Endodermal cell (in vitro differentiated cells): ENCODE measurements around the gene KCNQ1. TPM values are rescaled to one million over a fixed set of nuclear protein-coding genes. Genes with fewer than 3 reads are reported as not detected.

ENCODE experiments used
- DNase-seq: peaks from one replicate; pipeline ENCODE4 v3.0.0-alpha.2; 2017
- H3K27ac ChIP-seq: 2 replicates; pipeline ENCODE4 v1.5.1; 2013; ENCODE audit warnings: mild to moderate bottlenecking, low read depth, low read length, moderate library complexity
- H3K27me3 ChIP-seq: 2 replicates; pipeline ENCODE4 v1.6.1; 2013; ENCODE audit warnings: mild to moderate bottlenecking, low read length, moderate library complexity; ENCODE audit not compliant: insufficient read depth, control insufficient read depth, poor library complexity, severe bottlenecking
- H3K36me3 ChIP-seq: 2 replicates; pipeline ENCODE4 v1.7.0; 2013; ENCODE audit warnings: mild to moderate bottlenecking, low read length, moderate library complexity; ENCODE audit not compliant: control insufficient read depth, insufficient read depth
- H3K4me1 ChIP-seq: one replicate; pipeline ENCODE4 v1.7.0; 2013; ENCODE audit warnings: low read length; ENCODE audit not compliant: control insufficient read depth, insufficient read depth
- H3K4me3 ChIP-seq: 2 replicates; pipeline ENCODE4 v1.5.1; 2013; ENCODE audit warnings: mild to moderate bottlenecking, low read length, moderate library complexity
- H3K9ac ChIP-seq: 2 replicates; pipeline ENCODE4 v1.6.1; 2013; ENCODE audit warnings: mild to moderate bottlenecking, low read length, moderate library complexity; ENCODE audit not compliant: poor library complexity, severe bottlenecking; ENCODE audit errors: extremely low read depth
- H3K9me3 ChIP-seq: 2 replicates; pipeline ENCODE4 v1.6.1; 2013; ENCODE audit warnings: mild to moderate bottlenecking, low read length, moderate library complexity; ENCODE audit not compliant: control insufficient read depth
- H3K27ac Mint-ChIP-seq: 2 replicates; pipeline ENCODE4 v1.8.0; 2020; ENCODE audit warnings: mixed read lengths
- H3K27me3 Mint-ChIP-seq: 2 replicates; pipeline ENCODE4 v1.8.0; 2021; ENCODE audit warnings: mild to moderate bottlenecking, mixed read lengths; ENCODE audit not compliant: insufficient read depth
- H3K36me3 Mint-ChIP-seq: 2 replicates; pipeline ENCODE4 v1.8.0; 2020; ENCODE audit warnings: low read depth, mixed read lengths
- H3K4me1 Mint-ChIP-seq: 2 replicates; pipeline ENCODE4 v1.8.0; 2020; ENCODE audit warnings: mixed read lengths
- H3K4me3 Mint-ChIP-seq: 2 replicates; pipeline ENCODE4 v1.8.0; 2020; ENCODE audit warnings: mild to moderate bottlenecking, moderate library complexity, mixed read lengths
- H3K9me3 Mint-ChIP-seq: 2 replicates; pipeline ENCODE4 v1.8.0; 2020; ENCODE audit warnings: mild to moderate bottlenecking, mixed read lengths
- WGBS, 2 experiments: methylation state at CpG; one replicate each; pipeline versions ENCODE4 v1.1.5 to v1.1.7; 2013; ENCODE audit warnings: missing lambda C conversion rate in 2 of 2, mixed read lengths in 1 of 2; ENCODE audit not compliant: insufficient coverage in 1 of 2, insufficient read length in 1 of 2; 5-methylcytosine and 5-hydroxymethylcytosine counted together
- total RNA-seq, 2 donors: library from RNA; stranded (reverse); fragmentation: NEBNext Ultra II Directional in 1 of 2; extraction: Animal tissue kit (Norgen Biotek cat#: 25700) in 1 of 2; gene quantifications; 2 replicates in 1 of 2; 3 replicates in 1 of 2; pipeline ENCODE4 v1.2.1, GENCODE V29; 2021
- TF ChIP-seq, protein P1 (sequence below): fragments of 200-600 bp; sonication (generic); conservative IDR thresholded peaks from 2 replicates; pipeline ENCODE4 v1.5.0; 2021; ENCODE audit warnings: antibody characterized with exemption, mild to moderate bottlenecking

KCNQ1 gene
- total RNA-seq, 2 donors from 2014 or later: 1.8 to 3.5 TPM

DNA sequence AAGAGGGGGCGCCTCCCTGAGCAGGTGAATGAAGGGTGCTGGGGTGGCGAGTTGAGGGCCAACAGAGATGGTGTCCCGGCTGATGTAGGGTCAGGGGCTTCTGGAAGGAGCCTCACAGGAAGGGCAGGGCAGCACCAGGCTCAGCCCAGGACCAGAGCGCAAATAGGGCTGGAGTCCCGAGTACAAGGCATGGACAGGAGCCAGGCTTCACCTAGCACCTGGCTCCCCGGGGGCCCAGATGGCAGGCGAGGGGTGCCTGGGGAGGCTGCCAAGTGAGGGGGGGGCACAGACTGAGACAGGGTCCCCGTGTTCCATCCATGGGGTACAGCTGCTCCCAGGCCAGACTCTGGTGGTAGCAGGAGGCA lies 105.8 kb downstream of the KCNQ1 start:
- peaks cover 79% of the 10 kb centered on the region for H3K27me3 Mint-ChIP-seq

DNA sequence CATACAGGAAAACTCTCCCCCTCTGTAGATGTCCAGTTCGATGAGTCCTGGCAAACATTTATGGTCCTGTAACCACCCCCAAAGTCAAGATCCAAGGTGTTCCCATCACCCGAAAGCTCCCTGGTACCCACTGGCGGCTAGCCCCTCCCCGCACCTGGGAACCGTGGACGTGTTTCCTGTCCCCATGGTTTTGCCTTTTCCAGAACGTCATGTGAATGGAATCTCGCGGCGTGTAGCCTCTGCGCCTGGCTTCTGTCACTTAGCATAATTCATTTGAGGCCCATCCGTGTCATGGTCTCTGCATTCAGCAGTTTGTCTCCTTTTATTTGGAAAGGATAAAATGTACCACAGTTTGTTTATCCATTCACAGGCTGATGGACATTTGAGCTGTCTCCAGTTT lies 106.3 kb downstream of the KCNQ1 start:
- Histone ChIP-seq H3K27me3 (peaks cover 45% of the 10 kb centered on the region), H3K4me1 (no peaks in the 10 kb centered on the region), H3K27ac (no peak overlapping the region), H3K36me3 (no peaks in the 10 kb centered on the region), H3K9me3 (no peaks in the 10 kb centered on the region), H3K4me3 (no peak overlapping the region), H3K9ac (no peak overlapping the region)
- H3K27ac Mint-ChIP-seq: no peak overlapping the region
- H3K27me3 Mint-ChIP-seq: peaks cover 79% of the 10 kb centered on the region
- DNase-seq: peak; percentile 20
- 90 to 94% methylated on average over 12 of the region's 12 CpGs for WGBS, 2 experiments
- H3K4me1 Mint-ChIP-seq: peaks cover 5% of the 10 kb centered on the region
- H3K9me3 Mint-ChIP-seq: no peaks in the 10 kb centered on the region
- no peak overlapping the region for H3K4me3 Mint-ChIP-seq
- no peaks in the 10 kb centered on the region for H3K36me3 Mint-ChIP-seq
- TF ChIP-seq, protein P1, sequence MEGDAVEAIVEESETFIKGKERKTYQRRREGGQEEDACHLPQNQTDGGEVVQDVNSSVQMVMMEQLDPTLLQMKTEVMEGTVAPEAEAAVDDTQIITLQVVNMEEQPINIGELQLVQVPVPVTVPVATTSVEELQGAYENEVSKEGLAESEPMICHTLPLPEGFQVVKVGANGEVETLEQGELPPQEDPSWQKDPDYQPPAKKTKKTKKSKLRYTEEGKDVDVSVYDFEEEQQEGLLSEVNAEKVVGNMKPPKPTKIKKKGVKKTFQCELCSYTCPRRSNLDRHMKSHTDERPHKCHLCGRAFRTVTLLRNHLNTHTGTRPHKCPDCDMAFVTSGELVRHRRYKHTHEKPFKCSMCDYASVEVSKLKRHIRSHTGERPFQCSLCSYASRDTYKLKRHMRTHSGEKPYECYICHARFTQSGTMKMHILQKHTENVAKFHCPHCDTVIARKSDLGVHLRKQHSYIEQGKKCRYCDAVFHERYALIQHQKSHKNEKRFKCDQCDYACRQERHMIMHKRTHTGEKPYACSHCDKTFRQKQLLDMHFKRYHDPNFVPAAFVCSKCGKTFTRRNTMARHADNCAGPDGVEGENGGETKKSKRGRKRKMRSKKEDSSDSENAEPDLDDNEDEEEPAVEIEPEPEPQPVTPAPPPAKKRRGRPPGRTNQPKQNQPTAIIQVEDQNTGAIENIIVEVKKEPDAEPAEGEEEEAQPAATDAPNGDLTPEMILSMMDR: no peak

More for the DNA sequence above, 105.8 kb downstream of the KCNQ1 start:
- no peak overlapping the region for H3K27ac Mint-ChIP-seq
- H3K27me3 ChIP-seq: peaks cover 51% of the 10 kb centered on the region
- no peak overlapping the region for H3K27ac ChIP-seq
- peaks cover 5% of the 10 kb centered on the region for H3K4me1 Mint-ChIP-seq
- H3K4me3 ChIP-seq: no peak overlapping the region
- H3K9ac ChIP-seq: no peak overlapping the region
- H3K4me3 Mint-ChIP-seq: no peak overlapping the region
- DNase-seq: peak; percentile 19
- WGBS, 2 experiments: 90 to 93% methylated on average over 8 of the region's 8 CpGs
- no peaks in the 10 kb centered on the region for H3K4me1 ChIP-seq
- no peaks in the 10 kb centered on the region for H3K36me3 Mint-ChIP-seq
- no peaks in the 10 kb centered on the region for H3K9me3 Mint-ChIP-seq
- H3K9me3 ChIP-seq: no peaks in the 10 kb centered on the region
- H3K36me3 ChIP-seq: no peaks in the 10 kb centered on the region
- TF ChIP-seq, protein P1: no peak

DNA sequence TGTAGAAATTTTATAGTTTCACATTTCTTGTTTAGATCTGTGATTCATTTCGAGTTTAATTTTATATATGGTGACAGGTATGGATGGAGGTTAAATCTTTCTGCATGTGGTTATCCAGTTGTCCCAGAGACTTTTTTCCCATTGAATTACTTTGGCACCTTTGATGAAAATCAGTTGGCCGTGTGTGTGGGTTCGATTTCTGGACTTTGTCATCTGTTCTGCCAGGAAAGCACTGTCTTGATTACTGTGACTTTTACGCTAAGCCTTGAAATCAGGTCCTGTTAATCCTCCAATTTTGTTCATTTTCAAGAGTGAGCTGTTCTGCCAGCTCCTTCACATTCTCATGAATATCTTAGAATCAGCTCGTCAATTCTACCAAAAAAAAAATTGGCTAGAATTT lies 107.4 kb downstream of the KCNQ1 start:
- 78 to 82% methylated on average over 4 to 5 of the region's 5 CpGs for WGBS, 2 experiments
- Histone ChIP-seq H3K36me3 (no peaks in the 10 kb centered on the region), H3K27me3 (peaks cover 36% of the 10 kb centered on the region), H3K9me3 (peaks cover 6% of the 10 kb centered on the region), H3K4me1 (no peaks in the 10 kb centered on the region), H3K4me3 (no peak overlapping the region), H3K9ac (no peak overlapping the region), H3K27ac (no peak overlapping the region)
- H3K27me3 Mint-ChIP-seq: peaks cover 83% of the 10 kb centered on the region
- DNase-seq: no peak
- H3K27ac Mint-ChIP-seq: no peak overlapping the region
- H3K4me3 Mint-ChIP-seq: no peak overlapping the region
- TF ChIP-seq, protein P1: no peak
- peaks cover 6% of the 10 kb centered on the region for H3K9me3 Mint-ChIP-seq
- H3K36me3 Mint-ChIP-seq: no peaks in the 10 kb centered on the region
- H3K4me1 Mint-ChIP-seq: peaks cover 5% of the 10 kb centered on the region
